CD14-positive monocyte (primary cell): ENCODE results near the gene F2RL1. TPM values are rescaled to one million over a fixed set of nuclear protein-coding genes. Genes with fewer than 3 reads are reported as not detected.

ENCODE experiments used
- DNase-seq, 3 donors: peaks; one replicate each; pipeline ENCODE4 v3.0.0-alpha.2; 2011 to 2022
- H2AFZ ChIP-seq: 2 replicates; pipeline ENCODE4 v1.6.0; 2012; ENCODE audit warnings: mild to moderate bottlenecking, low read depth, low read length, inconsistent platforms; ENCODE audit not compliant: insufficient read depth, poor library complexity, severe bottlenecking
- H3K27ac ChIP-seq, 2 donors: 1 replicate in 1 of 2; 2 replicates in 1 of 2; pipeline ENCODE4 v1.5.1; 2012 to 2013; ENCODE audit warnings: low read length in 2 of 2, control low read depth in 1 of 2, inconsistent platforms in 1 of 2, low read depth in 1 of 2, mild to moderate bottlenecking in 1 of 2
- H3K27me3 ChIP-seq, 2 donors: one replicate each; pipeline versions ENCODE4 v1.6.0 to v1.6.1; 2011 to 2013; ENCODE audit warnings: low read length in 2 of 2; ENCODE audit not compliant: control insufficient read depth in 2 of 2, insufficient read depth in 2 of 2
- H3K36me3 ChIP-seq, 2 donors: replicated peaks in 1 of 2; 1 replicate in 1 of 2; 2 replicates in 1 of 2; pipeline versions ENCODE4 v1.5.1 to v1.6.1; 2012 to 2013; ENCODE audit warnings: low read length in 2 of 2, control low read depth in 1 of 2, inconsistent platforms in 1 of 2, mild to moderate bottlenecking in 1 of 2; ENCODE audit not compliant: insufficient read depth in 2 of 2, control insufficient read depth in 1 of 2
- H3K4me1 ChIP-seq, 2 donors: 1 replicate in 1 of 2; 2 replicates in 1 of 2; pipeline versions ENCODE4 v1.5.1 to v1.6.1; 2012 to 2013; ENCODE audit warnings: low read length in 2 of 2, control low read depth in 1 of 2, inconsistent platforms in 1 of 2, mild to moderate bottlenecking in 1 of 2, moderate library complexity in 1 of 2; ENCODE audit not compliant: insufficient read depth in 2 of 2, control insufficient read depth in 1 of 2
- H3K4me2 ChIP-seq: replicated peaks from 2 replicates; pipeline ENCODE3; 2012; ENCODE audit warnings: low read length, moderate library complexity, mild to moderate bottlenecking; ENCODE audit not compliant: poor library complexity, severe bottlenecking; ENCODE audit errors: extremely low read depth
- H3K4me3 ChIP-seq, 3 experiments: fragments of 200-600 bp in 1 of 3; sonication (generic) in 1 of 3; replicated peaks in 1 of 3; 1 replicate in 2 of 3; 2 replicates in 1 of 3; pipeline ENCODE4 v1.5.1; 2011 to 2013; ENCODE audit warnings: low read length in 3 of 3, mild to moderate bottlenecking in 3 of 3, control low read depth in 2 of 3, low read depth in 2 of 3, inconsistent platforms in 1 of 3, moderate library complexity in 1 of 3
- H3K79me2 ChIP-seq: 2 replicates; pipeline ENCODE4 v1.6.0; 2012; ENCODE audit warnings: mild to moderate bottlenecking, control low read depth, inconsistent platforms, low read length, moderate library complexity; ENCODE audit not compliant: insufficient read depth
- H3K9ac ChIP-seq: 2 replicates; pipeline ENCODE4 v1.6.0; 2017; ENCODE audit warnings: low read length, mild to moderate bottlenecking; ENCODE audit not compliant: insufficient read depth, poor library complexity, severe bottlenecking
- H3K9me3 ChIP-seq, 2 donors: replicated peaks in 1 of 2; 1 replicate in 1 of 2; 2 replicates in 1 of 2; pipeline versions ENCODE4 v1.5.1 to v1.6.1; 2012 to 2013; ENCODE audit warnings: low read length in 2 of 2, control low read depth in 1 of 2; ENCODE audit not compliant: control insufficient read depth in 1 of 2, insufficient read depth in 1 of 2
- H4K20me1 ChIP-seq: 2 replicates; pipeline ENCODE4 v1.6.0; 2012; ENCODE audit warnings: mild to moderate bottlenecking, low read length, control low read depth, moderate library complexity; ENCODE audit not compliant: insufficient read depth
- H3K27ac Mint-ChIP-seq, 7 donors: one replicate each; pipeline ENCODE4 v1.8.0; 2020; ENCODE audit warnings: mild to moderate bottlenecking in 7 of 7, mixed read lengths in 7 of 7, moderate library complexity in 6 of 7, inconsistent platforms in 2 of 7
- H3K27me3 Mint-ChIP-seq, 3 donors: one replicate each; pipeline ENCODE4 v1.8.0; 2021 to 2022; ENCODE audit warnings: low read depth in 3 of 3, mild to moderate bottlenecking in 3 of 3, mixed read lengths in 3 of 3, moderate library complexity in 3 of 3, inconsistent platforms in 1 of 3
- H3K36me3 Mint-ChIP-seq, 2 donors: one replicate each; pipeline ENCODE4 v1.8.0; 2020; ENCODE audit warnings: mixed read lengths in 2 of 2, inconsistent platforms in 1 of 2, mild to moderate bottlenecking in 1 of 2
- H3K4me1 Mint-ChIP-seq: one replicate; pipeline ENCODE4 v1.8.0; 2020; ENCODE audit warnings: mild to moderate bottlenecking, mixed read lengths
- H3K4me3 Mint-ChIP-seq, 2 donors: one replicate each; pipeline ENCODE4 v1.8.0; 2020; ENCODE audit warnings: mild to moderate bottlenecking in 2 of 2, mixed read lengths in 2 of 2, moderate library complexity in 1 of 2
- H3K9me3 Mint-ChIP-seq, 7 donors: one replicate each; pipeline ENCODE4 v1.8.0; 2020 to 2022; ENCODE audit warnings: mixed read lengths in 7 of 7, mild to moderate bottlenecking in 6 of 7, moderate library complexity in 6 of 7, inconsistent platforms in 2 of 7
- CTCF ChIP-seq: fragments of 200-600 bp; IDR thresholded peaks from one replicate; pipeline ENCODE4 v1.8.0; 2022; ENCODE audit warnings: antibody characterized with exemption, mild to moderate bottlenecking
- WGBS: methylation state at CpG from one replicate; pipeline ENCODE4 v1.1.5; 2013; ENCODE audit warnings: missing lambda C conversion rate; ENCODE audit not compliant: insufficient coverage; 5-methylcytosine and 5-hydroxymethylcytosine counted together
- intact Hi-C, 2 donors: fragments of 100-400 bp; cut with micrococcal nuclease; formaldehyde crosslinking; loops; one replicate each; pipeline versions ENCODE4 v1.15.0 to v1.15.1; 2023
- polyA plus RNA-seq, 3 donors: library from polyadenylated mRNA; depleted of rRNA in 1 of 3; unstranded in 2 of 3; stranded (reverse) in 1 of 3; fragments of 300-500 nt in 2 of 3; fragments of >200 nt in 1 of 3; fragmentation: Illumina TruSeq in 2 of 3; gene quantifications; 1 replicate in 2 of 3; 2 replicates in 1 of 3; pipeline ENCODE4 v1.2.3, GENCODE V29; 2012 to 2021

Gene F2RL1
- polyA plus RNA-seq, 3 donors: 2.5 to 23.9 (median 11.4) TPM

GRCh38 chr5:76789991-76790581 lies 28.7 kb upstream of the F2RL1 start:
- DNase-seq: no peak
- Histone ChIP-seq H3K9ac (no peak overlapping the region), H3K4me1 (peaks cover 25 to 35% of the 10 kb centered on the region in 2 donors), H3K27me3 (no peaks in the 10 kb centered on the region), H2AFZ (no peak overlapping the region), H3K9me3 (no peaks in the 10 kb centered on the region), H3K36me3 (no peaks in the 10 kb centered on the region), H3K4me3 (no peak overlapping the region), H3K27ac (no peak overlapping the region), H4K20me1 (no peaks in the 10 kb centered on the region), H3K79me2 (no peaks in the 10 kb centered on the region), H3K4me2 (no peak overlapping the region)
- Mint-ChIP-seq H3K36me3 (no peaks in the 10 kb centered on the region), H3K9me3 (peaks cover 0 to 5% (median 3%) of the 10 kb centered on the region in 7 donors), H3K4me3 (no peak overlapping the region), H3K27ac (peak overlapping the region in 2 of 7 donors; percentile 17 to 60), H3K4me1 (peaks cover 31% of the 10 kb centered on the region), H3K27me3 (peaks cover 3% of the 10 kb centered on the region in 3 donors)
- intact Hi-C loops: no loop called here
- 91% methylated on average over 5 of the region's 8 CpGs for WGBS
- TF ChIP-seq CTCF: no peak

- peak in 1 of 3 donors; percentile 45 for DNase-seq
- peak overlapping the region in 3 of 7 donors; percentile 11 to 41 (median 35) for H3K27ac Mint-ChIP-seq
- no peak overlapping the region for H3K4me2 ChIP-seq
- H3K36me3 ChIP-seq: no peaks in the 10 kb centered on the region
- peaks cover 30% of the 10 kb centered on the region for H3K4me1 Mint-ChIP-seq
- TF ChIP-seq CTCF: no peak
- H4K20me1 ChIP-seq: no peaks in the 10 kb centered on the region
- peaks cover 0 to 3% (median 1%) of the 10 kb centered on the region in 3 donors for H3K27me3 Mint-ChIP-seq
- H3K9ac ChIP-seq: no peak overlapping the region
- H3K9me3 ChIP-seq: no peaks in the 10 kb centered on the region
- no peaks in the 10 kb centered on the region for H3K79me2 ChIP-seq
- no peak overlapping the region for H3K4me3 ChIP-seq
- 86% methylated on average over 2 of the region's 3 CpGs for WGBS
- H2AFZ ChIP-seq: no peak overlapping the region
- H3K27ac ChIP-seq: peak overlapping the region in 1 of 2 donors; percentile 21
- H3K4me1 ChIP-seq: peaks cover 31 to 41% of the 10 kb centered on the region in 2 donors
- peaks cover 0 to 5% (median 3%) of the 10 kb centered on the region in 7 donors for H3K9me3 Mint-ChIP-seq
- no peaks in the 10 kb centered on the region for H3K36me3 Mint-ChIP-seq
- intact Hi-C loops: no loop called here
- H3K27me3 ChIP-seq: no peaks in the 10 kb centered on the region
- H3K4me3 Mint-ChIP-seq: no peak overlapping the region
Observed at GRCh38 chr5:76790632-76791290, 28.1 kb upstream of the F2RL1 start.
